ENCODE data around the gene NRGN.

NRGN gene

DNA sequence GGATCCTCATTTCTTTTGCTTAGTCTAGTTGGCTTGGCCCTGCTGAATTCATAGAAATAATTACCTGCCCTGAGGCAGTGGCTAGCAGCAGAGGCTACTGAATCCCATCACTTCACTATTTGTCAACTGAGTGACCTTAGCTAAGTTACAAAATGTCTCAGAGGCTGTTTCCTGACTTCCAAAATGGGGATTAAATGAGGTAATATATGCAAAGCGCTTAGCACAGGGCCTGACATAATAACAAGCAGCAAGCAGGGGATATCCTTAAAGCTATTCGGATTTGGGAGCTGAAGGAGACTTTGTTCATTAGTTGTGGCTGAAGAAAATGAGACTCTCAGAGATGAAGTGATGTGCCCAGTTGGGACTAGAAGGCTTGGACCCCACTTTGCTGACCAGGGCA lies 2.8 kb downstream of the NRGN start:
- DNase-seq = no peak

DNA sequence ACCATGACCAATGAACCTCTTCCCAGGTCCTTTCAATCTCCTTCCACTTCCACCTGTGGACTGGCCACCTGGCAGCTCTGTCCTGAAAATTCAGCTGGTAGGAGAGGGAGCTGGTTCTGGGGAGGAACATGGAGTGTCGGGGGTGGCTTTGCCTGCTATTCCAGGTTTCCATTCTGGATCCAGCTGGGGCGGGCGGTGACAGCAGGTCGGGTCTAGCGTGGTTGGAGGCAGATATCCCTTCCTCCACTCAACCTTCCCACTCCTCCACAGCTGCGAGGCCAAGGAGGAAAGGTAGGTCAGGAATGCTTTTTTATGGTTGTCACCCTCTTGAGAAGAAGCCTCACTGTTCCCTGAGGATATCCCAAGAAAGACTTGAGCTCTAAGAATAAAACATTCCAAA lies 3.3 kb downstream of the NRGN start:
- no peak for DNase-seq

- DNase-seq = no peak
These were observed 5.6 kb downstream of the NRGN start for GRCh38 chr11:124745270-124745834.

- DNase-seq = peak; percentile 47
These were observed 6.3 kb downstream of the NRGN start for GRCh38 chr11:124745835-124746620.

DNA sequence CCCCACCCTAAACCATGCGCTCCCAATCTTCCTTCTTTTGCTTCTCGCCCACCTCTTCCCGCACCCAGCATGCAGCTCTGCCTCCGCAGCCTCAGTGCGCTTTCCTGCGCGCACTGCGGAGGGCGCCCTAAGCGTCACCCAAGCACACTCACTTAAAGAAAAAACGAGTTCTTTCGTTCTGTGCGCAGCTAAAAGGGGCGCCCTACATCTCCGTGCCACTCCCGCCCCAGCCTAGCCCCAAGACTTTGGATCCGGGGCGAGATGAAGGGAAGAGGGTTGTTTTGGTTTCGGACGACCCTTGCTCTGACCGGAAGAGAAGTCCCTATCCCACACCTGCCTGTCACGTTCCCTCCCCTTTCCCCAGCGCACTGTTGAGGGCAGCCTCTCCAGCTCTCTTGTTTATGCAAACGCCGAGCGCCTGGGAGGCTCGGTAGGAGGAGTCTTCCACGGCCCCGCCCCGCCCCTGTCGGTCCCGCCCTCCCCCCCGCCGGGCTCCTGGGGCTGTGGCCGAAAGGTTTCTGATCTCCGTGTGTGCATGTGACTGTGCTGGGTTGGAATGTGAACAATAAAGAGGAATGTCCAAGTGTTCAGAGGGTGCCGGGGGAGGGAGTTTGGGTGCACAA lies 7.0 kb downstream of the NRGN start:
- DNase-seq = peak; percentile 84

DNA sequence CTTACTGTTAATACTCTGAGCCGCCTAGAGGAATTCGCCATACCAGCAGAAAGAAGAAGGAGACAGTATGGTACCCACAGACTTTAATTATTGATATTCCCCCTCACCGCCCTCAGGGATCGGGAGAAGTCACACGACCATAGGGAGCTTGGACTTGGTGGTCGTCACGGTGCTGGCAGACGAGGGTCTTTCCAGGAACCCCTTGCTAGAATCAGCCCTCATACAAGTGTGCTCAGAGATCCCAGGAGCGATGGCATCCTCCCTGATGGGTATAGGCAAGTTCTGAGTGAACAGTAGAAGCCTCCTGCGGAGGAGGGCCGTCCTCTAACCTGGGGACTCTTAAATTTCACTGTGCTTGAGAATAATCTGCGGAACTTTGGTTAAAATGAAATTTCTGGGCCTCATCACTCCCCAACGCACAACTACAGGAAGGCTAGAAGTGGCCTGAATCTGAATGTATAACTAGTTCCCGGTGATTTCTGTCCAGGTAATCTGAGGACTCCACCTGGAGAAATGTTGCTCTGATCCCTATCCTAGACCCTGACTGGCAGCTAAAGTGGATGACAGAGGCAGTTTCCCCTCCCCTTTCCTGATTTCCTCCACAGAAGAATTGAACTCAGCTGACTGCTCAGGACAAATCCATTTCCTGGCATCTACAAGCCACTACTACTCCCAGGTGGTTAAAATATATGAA lies 7.8 kb downstream of the NRGN start:
- no peak for DNase-seq

GRCh38 chr11:124748100-124748418 lies 8.3 kb downstream of the NRGN start:
- DNase-seq = no peak

- DNase-seq = no peak
These were observed 9.0 kb downstream of the NRGN start for GRCh38 chr11:124748481-124749343.

DNA sequence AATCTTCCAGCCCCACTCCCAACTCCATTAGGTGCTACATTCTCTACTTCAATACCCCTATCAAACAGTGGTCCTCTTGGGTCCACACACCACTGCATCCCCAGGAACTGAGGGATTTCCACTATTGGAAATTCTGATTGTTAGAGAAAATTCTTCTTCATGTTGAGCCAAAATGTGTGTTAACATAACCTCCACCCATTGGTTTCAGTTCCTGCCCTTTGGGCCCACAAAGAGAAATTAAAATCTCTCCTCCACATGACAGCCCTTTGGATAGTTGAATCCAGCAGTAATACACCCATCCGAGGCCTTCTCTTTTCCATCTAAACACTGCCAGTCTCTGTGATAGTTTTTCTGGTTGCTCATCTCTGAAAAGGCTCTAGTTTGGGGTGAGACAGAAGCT lies 10.2 kb downstream of the NRGN start:
- DNase-seq = peak; percentile 14

DNA sequence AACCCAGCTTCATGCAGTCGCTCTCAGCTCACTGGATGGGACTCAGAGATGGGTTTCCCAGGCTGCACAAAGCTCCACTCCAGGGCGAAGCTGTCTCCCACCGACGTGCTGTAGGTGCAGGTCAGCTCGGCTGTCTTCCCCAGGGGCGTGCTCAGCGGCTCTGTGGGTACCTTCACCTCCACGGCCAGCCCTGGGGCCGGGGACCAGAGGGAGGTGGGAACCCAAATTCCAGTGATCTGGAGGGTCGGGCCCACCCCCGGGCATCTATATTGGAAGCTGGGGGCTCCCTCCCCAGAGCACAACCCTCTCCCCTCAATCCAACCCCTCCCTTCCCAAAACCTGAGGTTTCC lies 11.6 kb downstream of the NRGN start:
- no peak for DNase-seq

- no peak for DNase-seq
These were observed 12.2 kb downstream of the NRGN start, which contains the start of gene VSIG2 for GRCh38 chr11:124751741-124752470. VSIG2 (minus strand) TSS chr11:124752255; CDS start chr11:124752137, 118 bp downstream.

DNA sequence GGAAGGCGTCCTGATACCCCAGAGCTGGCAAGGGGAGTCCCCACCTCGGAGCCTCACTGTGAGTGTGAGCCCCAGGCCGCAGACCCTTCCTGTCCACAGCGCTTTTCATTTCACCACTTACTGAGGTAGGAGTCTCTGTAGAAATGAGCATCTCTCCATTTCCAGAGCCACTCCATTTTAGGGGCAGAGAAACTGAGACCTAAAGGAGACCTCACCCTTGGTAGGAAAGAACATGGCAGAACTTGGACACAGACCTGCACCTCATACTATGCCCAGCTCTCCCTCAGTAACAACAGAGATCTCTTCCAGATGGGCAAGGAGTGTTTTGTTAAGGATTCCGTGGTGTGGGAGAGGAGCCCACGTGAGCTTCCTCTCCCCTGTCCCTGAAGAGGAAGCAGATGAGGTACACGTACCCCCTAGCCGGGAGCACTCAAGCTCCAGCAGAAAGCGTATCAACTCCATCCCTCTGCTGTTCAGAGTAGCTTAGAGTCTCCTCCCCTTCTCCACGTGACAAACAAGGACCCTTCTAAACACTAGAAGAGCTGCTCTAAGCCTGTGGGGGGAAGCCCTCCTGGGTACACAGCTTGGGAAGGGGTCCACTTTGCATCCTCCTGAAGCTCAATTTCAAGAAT lies 12.8 kb downstream of the NRGN start:
- DNase-seq = no peak

DNA sequence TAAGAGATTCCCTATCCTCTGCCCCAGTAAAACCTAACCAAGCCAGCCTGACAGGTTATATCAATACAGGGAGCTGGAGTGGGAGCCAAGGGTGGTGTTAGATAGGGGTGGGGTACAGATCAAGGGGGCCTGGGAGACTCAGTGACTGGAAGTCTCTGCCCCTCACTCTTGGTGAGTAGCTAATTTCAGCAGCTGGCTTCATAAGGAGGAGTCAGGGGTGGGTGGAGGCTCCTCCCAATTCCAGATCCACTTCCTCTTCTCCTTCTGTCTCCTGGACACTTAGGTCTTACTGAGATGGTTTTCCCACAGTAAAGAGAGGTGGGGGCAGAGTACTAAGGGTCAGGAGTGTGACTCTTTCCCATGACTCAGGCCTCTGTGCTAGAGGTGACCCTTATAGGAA lies 13.5 kb downstream of the NRGN start:
- no peak for DNase-seq

- no peak for DNase-seq
These were observed 13.9 kb downstream of the NRGN start for GRCh38 chr11:124753624-124754023.

DNA sequence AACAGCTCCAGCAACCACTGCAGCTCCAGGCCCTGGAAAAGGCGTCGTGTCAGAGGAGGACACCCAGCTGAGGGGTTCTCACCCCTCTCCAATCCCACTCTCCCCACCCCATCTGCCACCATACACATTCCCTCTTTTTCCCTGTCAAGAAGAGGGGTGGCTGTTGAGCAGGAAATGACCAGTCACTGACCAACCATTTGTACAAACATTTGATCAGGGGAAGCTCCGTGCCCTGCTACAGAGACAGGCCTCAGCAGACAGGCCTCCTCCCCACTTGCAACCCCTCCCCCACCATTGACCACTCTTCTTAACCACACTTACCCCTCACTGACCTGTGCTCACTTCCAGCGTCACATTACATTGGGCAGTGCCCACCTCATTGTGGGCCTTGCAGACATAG lies 14.6 kb downstream of the NRGN start:
- DNase-seq = no peak

DNA sequence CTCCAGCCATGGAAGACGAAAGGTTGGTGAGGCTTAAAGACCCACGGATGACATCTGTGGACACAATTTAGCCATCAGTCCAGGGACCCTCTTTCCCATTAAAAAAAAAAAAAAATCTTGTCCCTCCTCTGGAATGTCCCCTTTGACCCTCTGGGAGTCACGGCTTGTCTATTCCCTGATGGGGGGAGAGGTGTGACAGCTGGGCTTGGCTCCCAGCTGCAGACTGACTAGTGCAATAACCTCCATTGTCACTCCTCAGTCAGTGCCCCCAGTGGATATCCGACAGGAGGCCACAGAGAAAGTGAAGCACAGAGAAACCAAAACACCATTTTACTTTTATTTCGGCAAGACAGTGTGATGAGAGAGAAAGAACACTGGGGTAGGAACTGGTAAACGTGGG lies 15.0 kb downstream of the NRGN start:
- no peak for DNase-seq

DNA sequence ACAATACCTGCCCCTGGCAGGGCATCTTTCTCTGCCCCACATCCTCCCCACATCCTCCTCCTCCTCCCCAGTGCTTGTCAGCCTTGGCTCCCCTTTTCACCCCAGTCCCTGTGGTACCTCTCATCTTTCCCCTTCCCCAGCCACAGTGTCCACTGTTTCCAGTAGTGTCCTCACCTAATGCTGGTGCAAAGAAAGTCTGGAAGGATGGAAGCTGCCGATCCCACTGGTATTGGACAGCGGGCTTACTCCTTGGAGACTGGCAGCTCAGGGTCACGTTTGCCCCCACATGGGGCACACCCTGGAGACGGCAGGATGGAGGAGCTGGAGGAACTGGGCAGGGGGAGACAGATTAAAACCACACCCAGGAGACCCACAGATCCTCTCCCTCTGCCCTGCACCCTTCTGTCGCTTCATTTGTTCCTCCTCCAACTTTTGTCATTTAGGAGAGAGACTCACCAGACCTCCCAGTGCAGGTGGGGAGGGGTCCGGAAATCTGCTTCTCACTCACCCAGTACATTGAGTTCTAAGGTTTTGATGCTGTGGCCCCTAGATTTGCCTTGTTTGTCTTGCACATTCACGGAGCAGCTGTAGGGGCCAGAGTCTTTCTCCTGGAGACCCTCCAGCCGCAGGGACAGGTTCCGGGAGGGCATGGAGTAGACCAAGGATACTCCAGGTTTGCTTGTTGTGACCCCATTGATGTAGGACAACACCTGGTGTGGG lies 16.5 kb downstream of the NRGN start:
- DNase-seq = no peak

DNA sequence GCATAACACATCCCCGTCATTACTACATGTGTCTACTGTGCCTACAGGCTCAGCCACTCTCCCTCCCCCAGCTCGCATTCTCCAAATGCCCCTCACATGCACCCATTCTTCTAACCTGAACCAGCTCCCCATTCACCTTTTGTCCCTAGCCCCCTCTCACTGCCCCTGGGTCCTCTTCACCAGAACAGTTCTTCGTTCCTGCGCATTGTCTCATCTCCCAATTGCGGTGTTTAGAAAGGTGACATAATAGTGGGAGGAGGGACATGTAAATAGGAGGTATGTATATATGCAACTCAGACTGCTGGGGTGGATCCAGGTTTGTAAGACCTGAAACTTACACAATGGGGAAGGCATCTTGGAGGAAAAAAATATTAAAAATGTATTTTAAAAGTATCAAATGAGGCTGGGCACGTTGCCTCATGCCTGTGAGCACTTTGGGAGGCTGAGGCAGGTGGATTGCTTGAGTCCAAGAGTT lies 17.0 kb downstream of the NRGN start:
- no peak for DNase-seq

DNA sequence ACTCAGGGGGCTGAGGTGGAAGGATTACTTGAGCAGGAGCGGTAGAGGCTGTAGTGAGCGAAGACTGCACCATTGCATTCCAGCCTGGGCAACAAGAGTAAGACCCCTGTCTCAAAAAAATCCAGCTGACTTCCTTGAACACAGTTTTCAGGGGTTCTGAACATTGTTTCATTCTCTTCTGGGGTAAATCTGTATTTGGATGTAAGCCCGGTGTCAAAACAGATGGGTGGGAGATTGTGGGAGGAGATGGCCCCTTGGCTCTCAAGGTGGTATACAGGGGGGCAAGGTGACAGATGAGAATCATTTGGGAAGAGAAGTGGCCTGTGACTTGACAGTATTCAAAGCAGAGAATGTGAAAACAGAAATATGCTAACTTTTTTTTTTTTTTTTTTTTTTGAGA lies 17.6 kb downstream of the NRGN start:
- DNase-seq = no peak

DNA sequence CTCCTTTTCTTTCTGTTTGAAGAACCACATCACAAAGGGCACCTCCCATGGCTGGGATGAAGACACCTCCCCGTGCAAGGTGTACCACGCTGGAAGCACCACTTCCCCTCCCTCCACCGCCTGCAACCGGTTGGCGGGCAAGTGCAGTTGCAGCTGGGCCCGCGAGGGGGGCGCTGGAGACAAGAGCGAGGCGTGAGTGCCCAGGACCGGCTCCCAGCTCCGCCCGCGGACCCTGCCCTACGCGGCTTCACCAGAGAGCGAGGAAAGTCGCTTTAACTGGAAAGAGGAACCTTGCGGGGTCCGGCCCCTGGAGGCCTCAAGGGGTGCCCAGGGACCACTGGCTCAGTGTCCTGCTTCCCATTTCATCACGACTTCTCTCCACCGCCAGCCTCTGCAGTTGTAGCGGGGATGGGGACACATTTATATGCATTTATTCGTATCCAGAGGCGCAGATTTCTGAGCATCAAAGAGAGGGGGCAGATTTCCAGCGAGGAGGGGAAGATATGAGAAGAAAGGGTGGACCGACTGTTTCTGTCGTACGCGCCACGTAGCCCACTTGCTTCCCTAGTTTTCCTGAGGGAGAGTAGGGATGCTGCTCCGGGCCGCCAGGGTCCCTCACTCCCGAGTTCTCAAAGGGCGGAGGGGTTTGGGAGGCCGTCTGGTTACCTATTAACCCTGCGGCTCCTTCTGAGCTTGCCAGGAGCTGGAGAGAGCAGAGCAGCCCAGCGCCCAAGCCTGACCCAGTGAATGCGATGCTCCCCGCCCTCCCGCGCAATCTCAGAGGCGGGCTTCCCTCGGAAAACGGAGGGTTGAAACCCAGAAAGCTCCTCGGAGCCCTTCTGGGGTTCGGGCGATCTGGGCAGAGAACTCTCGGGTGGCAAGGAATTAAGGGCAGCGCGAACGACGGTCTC lies 18.9 kb downstream of the NRGN start:
- DNase-seq = no peak

Data from RPMI8226 (cell line).